HG02678 (cell line): ENCODE data around the gene TSHR.
A peak's percentile ranks its signal among the peaks of the same experiment; 100 is the strongest.
"Not testable (repeated sequence)": the region's sequence is repeated elsewhere in the genome, so short reads cannot be mapped to it uniquely, and the experiment has no call there.

Source experiments
- ATAC-seq: cut with Tn5 transposase; IDR thresholded peaks from one replicate; pipeline ENCODE4 v1.9.1; 2021; ENCODE audit warnings: mild to moderate bottlenecking, moderate library complexity; ENCODE audit not compliant: unreplicated experiment

The TSHR gene

DNA sequence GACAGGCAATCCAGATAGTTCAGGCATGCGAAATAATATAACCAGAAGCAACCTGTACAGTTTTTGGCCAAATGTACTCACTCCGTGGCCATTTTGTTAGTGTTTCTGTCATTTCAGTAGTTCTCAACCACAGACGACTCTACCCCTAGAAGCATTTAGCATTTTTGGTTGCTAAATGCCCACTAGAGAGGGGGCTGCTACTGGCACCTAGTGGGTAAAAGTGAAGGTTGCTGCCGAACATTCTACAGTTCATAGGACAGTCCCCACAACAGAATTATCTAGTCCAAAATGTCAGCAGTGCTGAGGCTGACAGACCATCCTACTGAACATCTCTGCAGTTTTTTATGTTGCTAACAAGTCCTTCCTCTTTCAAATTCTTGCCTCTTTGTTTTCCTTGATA is 107.4 kb downstream of the TSHR start:
- peak; percentile 69 for ATAC-seq

DNA sequence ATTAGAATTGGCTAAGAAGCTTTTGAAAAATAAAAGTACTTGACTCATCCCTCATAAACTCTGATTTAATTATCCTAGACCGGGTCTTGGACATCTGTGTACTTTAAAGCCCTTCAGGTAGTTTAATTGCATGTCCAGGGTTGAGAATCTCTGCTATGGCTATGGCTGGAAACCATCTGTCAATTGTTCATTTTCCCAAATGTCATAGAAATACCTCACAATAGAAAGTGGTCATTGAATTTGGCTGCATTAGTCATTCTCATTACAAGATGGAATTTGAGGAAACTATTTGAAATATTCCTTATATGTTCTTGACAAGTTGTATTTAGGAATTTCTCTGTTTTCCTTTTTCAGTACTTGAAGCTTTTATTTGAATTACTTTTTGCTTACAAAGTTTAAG is 111.3 kb downstream of the TSHR start:
- no peak for ATAC-seq

DNA sequence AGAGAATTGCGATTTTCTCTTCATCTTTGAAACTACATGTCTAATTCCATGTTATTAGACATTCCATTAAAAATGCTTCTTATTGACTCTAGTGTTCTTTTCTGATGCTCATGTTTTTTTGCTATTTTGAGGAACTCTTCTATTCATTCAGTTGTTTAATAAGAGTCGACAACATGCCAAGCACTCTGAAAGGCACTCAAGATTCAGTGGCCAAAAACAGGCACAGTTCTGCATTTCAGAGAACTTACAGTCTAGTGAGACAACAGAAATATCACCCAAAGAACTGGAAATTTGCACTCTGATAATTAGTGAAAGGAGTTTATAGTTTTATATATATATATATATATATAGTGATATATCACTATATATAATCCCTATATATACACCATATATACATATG is 111.7 kb downstream of the TSHR start:
- ATAC-seq = no peak

DNA sequence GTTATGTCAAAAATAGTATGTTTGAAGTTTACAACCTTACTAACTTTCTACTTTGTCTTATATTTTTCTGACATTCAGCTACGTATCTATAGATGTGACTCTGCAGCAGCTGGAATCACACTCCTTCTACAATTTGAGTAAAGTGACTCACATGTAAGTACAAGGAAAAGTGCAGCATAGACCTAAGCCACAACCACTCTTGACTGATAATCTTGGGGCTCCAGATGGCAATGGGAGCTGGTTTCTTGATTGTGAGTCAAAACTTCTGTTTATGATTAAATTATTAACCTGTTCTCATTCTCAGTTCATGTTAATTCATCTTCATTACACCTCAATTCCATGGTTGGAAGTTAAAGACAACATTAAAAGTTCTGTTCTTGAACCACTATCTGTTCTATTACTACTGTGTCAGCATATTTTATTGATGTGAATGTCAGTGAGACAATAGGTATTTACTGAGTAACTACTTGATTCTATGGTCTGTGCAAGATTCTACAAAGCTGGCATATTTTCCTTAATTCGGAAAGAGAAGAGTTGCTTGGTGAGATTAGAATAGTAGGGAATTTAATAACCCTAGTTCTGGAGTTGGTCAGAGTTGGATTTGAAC is 112.9 kb downstream of the TSHR start:
- no peak for ATAC-seq

DNA sequence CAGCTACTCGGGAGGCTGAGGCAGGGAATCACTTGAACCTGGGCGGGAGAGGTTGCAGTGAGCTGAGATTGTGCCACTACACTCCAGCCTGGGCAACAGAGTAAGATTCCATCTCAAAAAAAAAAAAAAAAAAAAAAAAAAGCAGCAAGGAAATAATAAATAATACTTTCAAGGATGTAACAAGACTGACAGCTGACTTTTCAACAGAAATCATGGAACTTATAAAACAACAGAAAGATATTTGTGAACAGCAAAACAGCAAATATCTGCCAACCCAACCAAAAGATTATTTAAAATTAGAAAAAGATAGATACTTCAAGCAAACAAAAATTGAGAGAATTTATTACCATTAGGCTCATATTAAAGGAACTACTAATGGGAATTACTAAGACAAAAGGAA is 115.1 kb downstream of the TSHR start:
- no peak for ATAC-seq

DNA sequence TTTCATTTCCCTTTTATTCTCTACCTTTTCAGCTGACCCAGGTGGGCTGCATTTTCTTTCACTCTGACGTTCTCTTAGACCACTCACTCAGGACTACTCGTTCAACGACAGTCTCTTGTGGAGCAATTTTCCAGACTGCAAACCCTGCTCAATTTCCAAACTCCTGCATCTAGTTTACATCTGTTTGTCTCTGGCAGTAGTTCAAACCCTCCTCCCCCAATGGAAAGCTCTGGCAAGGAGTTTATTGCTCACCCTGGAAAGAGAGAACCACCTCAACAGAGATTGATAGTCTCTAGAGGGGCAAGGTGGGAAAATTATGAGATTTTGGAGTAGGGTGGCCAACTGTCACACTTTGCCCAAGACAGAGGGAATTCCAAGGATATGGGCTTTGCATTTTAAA is 130.2 kb downstream of the TSHR start:
- no peak for ATAC-seq

DNA sequence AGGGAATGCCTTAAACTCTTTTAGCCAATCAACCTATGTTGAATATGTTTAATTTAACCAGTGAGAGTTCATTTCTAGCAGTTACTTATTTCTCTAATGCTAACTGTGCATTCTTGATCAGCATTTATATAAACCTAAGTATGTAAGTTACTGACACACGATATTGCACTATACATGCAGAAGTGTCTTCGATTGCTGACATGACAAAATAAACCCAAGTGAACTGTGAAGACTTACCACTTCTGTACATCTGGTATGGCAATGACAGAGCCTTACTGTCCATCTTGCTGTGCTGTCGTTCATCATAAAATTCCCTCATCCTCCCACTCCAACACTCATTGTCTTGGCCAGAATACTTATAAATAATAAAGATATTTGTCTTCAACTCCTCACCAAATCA is 131.8 kb downstream of the TSHR start:
- ATAC-seq = no peak

DNA sequence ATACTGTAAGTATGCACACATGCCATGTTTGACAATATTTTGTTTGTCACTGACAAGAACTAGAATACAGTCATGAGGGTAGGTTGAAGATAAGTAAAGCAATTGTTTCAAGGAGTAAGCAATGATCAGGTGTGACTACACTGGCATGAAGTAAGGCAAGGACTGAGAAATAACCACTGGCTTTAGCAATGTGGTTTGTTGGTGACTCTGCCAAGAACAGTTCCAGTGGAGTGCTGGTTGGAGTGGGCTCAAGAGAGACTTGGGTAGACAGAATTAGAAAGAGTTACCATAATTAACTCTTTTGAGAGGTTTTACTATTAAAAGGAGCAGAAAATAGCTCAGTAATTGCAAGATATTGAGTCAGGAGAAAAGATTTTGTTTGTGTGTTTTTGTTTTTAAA is 135.7 kb downstream of the TSHR start:
- no peak for ATAC-seq

DNA sequence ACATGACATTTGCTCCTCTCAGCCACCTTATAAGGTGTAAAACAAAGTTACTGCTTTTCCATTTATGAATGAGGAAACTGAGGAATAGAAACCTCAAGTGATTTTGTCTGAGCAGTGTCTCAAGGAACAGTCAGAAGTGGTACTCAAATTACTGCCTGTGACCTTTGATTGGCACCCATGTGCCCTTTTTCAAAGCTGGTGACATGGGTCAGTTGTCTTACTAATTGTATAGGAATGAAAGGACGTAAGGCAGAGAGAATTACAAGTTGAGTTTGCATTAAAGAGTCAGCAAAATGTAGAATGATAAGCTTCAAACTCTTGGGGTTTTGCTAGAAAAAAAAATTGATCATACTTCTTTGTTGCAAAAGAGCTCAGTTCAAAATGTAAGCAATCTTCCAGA is 136.2 kb downstream of the TSHR start:
- no peak for ATAC-seq

DNA sequence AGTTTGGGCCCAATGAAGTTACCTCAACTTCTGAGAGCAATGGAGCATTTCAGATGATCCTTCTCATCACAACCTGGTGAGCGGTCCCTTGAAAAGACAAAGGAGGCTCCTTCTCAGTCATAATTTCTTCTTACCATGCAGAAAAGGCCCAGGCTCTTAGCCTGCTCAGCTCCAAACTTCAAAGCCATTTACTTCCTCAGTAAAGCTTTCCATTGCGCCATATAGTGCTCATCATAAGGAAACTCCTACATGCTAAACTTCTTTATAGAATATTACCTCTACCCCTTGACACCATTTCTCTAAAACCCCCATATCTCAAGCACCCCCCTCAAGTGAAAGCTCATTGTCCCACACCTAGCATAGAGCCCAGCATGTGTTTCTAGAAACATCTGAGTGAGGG is 138.2 kb downstream of the TSHR start:
- ATAC-seq = no peak

DNA sequence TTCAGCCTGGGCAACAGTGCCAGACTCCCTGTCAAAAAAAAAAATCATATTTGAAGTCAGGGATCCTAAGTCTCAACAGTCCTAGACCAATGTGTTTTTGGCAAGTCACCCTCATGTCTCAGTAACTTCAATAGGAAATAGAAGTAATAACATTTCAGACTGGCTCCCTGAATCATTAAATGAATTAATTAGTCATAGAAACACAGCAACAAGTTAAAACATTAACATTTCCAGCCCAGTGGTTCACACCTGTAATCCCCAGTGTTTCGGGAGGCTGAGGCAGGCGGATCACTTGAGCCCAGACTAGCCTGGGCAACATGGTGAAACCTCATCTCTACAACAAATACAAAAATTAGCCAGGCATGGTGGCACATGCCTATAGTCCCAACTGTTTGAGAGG is 140.1 kb downstream of the TSHR start:
- ATAC-seq = no peak

DNA sequence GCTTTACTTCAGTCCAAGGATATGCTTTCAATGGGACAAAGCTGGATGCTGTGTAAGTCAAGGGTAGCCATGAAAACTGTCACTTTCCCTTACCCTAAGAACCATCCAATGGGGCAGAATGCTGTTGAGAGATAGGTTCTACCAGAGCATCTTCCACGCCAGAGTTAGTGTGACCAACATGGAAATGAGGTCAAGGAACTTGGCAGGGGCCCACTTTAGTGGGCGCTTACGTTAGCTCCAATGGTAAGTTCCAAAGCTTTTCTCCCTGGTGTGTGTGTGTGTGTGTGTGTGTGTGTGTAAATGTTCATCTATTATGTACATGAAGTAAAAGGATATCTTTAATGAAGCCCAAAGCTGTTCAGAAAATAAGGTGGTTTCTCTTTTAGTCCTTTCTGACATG is 141.2 kb downstream of the TSHR start:
- no peak for ATAC-seq

DNA sequence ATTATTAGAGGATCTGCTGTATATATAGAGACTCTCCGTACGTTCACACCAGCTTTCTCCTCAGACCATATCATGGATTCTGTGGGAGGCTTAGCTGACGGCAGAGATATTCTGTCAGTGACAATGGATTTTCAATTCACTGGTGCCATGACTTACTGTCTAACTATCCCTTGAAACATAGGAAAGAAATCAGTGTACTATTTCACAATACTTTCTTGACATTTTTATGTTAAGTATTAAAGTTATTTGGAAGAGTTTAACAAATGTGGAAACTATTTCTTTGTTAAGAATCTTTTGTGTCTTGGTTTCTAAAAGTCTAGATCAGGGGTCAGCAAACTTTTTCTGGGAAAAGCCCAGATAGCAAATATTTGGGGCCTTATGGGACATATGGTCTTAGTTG is 146.8 kb downstream of the TSHR start:
- no peak for ATAC-seq

DNA sequence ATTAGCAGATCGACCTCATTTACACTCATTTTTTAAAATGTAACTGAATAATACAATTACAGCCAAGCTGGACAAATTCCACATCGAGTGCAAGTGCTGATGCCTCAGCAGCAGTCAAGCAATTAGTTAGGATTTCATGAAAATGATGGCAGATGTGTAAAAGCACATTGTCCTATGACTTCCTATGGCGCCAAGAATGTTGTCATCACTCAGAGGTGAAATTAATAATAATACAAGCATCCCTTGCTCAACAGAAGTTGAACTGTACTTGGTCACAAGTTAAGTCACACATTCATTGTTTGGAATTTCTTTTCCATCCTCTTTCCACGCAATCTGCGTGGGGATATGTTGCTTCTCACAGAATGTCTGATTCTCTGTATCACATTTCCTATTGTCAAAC is 148.0 kb downstream of the TSHR start:
- ATAC-seq = no peak

DNA sequence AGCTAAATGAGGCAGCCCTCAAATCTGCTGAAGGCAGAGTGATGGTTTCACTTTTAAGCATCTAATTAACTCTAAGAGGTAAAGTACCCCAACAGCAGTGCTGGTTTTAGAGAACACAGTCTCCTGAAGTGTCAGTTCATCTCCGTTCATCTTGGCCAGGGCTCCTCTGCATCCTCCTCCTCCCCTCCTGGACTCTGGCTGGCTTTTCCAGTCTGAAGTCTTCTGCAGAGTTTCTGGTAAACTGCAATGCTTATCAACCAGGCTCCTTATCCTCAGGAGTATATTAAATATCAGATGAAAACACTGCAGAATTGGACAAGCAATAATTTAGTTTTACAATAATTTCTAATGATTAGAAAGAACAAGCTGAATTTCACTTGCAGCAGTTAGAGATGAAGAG is 150.0 kb downstream of the TSHR start:
- no peak for ATAC-seq

DNA sequence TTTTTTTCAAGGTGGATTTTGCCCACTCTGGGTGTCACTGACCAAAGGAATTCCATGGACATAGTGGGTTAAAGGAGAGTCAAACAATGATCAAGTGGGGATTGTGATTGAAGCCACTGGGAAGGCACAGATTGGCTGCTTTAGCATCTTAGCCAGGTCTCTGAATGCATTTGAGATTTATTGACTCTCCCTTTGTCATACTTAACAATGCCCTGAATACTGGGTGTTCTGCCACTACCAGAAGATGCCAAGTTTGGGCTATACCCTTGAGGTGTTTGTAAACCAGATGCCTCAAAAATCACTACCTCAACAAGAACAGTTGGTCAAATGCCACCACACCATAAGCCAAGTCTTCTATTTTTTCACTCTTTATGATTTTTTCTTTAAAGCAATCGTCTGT is 150.5 kb downstream of the TSHR start:
- ATAC-seq = no peak

DNA sequence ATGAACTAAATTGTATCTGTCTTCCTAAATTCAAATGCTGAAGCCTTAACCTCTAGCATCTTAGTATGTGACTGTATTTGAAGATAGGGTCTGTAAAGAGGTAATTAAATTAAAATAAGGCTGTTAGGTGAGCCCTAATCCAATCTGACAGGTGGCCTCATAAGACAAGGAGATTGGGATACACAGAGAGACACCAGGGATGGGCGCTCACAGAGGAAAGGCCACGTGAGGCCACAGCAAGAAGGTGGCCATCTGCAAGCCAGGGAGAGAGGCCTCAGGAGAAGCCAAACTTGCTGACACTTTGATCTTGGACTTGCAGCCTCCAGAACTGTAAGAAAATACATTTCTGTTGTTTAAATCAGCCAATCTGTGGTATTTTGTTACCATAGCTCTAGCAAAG is 154.8 kb downstream of the TSHR start:
- ATAC-seq = no peak

DNA sequence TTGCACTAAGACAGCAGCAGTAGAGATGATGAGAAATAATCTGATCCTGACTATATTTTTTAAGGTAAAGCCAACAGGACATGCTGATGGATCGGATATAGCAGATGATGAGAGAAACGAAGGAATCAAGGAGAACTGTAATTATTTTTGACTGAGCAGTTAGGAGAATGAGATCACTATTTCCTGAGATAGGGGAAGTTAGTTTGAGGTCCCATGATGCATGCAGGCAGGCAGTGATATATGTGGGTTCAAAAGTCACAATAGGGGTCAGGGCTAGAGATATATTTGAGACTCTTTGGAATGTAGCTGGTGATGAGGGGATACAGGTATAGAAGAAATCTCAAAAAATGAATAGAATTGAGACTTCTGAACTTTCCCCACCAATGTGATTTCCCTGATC is 157.8 kb downstream of the TSHR start:
- ATAC-seq = no peak

DNA sequence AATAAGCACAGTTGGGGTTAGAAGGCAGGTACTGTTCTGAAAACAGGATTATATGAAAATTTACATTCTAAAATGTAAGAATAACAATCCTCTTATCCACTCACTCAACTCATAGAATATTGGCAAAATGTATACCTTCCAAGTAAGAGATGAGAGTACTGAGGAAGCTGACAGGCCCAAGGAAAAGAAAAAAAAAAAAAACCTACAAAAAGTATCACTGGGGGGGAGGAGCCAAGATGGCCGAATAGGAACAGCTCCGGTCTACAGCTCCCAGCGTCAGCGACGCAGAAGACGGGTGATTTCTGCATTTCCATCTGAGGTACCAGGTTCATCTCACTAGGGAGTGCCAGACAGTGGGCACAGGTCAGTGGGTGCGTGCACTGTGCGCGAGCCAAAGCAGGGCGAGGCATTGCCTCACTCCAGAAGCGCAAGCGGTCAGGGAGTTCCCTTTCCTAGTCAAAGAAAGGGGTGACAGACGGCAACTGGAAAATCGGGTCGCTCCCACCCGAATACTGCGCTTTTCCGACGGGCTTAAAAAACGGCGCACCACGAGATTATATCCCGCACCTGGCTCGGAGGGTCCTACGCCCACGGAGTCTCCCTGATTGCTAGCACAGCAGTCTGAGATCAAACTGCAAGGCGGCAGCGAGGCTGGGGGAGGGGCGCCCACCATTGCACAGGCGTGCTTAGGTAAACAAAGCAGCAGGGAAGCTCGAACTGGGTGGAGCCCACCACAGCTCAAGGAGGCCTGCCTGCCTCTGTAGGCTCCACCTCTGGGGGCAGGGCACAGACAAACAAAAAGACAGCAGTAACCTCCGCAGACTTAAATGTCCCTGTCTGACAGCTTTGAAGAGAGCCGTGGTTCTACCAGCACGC is 158.8 kb downstream of the TSHR start:
- ATAC-seq = not testable (repeated sequence)

DNA sequence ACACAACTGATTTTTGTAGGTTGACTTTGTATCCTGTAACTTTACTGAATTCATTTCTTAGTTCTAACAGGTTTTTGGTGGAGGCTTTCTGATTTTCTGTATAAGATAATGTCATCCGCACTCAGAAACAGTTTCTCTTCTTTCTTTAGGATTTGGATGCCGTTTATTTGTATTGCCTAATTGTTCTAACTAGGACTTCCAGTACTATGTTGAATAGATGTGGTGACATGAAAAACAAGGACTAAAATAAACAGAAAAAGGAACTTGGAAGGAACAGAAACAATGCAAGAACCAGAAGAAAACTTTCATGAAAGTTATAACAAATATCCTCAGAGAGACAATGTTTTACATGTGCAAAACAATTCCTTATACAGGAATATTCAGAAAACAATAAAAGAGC is 165.1 kb downstream of the TSHR start:
- no peak for ATAC-seq

DNA sequence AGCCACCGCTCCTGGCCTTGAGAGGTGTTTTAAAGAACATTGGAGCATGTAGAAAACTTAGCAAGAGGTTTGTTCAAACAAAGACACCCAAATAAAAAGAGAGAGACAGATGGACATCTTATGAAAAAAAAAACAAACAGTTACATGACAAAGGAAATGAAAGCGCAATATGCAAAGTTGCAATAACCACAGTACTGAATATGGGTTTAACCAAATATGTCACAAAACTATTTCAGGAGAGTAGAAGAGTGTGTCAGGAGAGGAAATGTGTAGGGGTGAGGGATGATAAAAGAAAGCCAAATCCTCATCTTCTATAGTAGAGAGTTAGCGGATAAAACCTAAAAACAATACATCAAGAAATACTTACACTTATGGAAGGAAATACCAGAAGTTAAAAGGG is 166.9 kb downstream of the TSHR start:
- peak; percentile 97 for ATAC-seq

DNA sequence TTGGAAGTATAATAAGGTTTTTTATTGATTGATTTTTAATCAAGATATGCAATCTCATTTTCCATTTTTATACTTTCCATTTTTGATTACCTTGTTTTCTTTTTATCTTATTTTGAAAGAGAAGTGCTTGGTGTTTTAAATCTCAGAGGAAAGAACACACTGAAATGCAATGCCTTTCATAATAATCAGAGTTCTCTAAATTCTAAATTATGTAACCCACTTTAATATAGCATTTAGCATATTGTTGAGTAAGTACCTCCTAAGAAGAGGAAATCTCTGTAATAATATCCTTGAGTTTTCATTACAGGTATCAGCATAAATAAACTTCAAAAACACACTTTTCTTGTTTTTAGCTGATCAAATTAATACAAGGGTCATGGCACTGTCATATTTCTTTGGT is 168.4 kb downstream of the TSHR start:
- no peak for ATAC-seq

DNA sequence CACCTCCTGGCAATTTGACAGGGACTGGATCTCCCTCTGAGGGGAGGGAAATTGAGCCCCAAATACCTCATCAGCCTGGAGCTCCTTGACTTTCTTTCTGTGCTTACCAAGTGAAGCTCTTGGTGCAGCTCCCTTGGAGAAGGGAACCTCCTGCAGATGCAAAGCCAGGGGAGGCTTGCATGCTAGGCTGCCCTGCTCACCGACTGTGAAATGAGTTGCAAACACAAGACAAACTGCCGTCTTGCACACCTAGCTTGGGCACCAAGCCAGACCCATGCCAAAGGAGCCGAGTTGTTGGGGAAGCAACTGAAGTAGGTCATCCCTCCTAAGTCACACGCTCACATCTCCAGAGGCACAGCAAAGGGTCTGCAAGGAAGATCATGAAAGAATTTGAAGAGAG is 170.1 kb downstream of the TSHR start:
- ATAC-seq = no peak
